GM19099 (cell line): Measurements from ENCODE around the gene PEA15.
A peak's percentile ranks its signal among the peaks of the same experiment; 100 is the strongest.

Experiments
- POLR2A ChIP-seq: IDR thresholded peaks from 3 replicates; pipeline ENCODE4 v1.6.1; 2011; ENCODE audit warnings: low read depth; ENCODE audit not compliant: insufficient read length; ENCODE audit errors: extremely low read depth

PEA15 gene

DNA sequence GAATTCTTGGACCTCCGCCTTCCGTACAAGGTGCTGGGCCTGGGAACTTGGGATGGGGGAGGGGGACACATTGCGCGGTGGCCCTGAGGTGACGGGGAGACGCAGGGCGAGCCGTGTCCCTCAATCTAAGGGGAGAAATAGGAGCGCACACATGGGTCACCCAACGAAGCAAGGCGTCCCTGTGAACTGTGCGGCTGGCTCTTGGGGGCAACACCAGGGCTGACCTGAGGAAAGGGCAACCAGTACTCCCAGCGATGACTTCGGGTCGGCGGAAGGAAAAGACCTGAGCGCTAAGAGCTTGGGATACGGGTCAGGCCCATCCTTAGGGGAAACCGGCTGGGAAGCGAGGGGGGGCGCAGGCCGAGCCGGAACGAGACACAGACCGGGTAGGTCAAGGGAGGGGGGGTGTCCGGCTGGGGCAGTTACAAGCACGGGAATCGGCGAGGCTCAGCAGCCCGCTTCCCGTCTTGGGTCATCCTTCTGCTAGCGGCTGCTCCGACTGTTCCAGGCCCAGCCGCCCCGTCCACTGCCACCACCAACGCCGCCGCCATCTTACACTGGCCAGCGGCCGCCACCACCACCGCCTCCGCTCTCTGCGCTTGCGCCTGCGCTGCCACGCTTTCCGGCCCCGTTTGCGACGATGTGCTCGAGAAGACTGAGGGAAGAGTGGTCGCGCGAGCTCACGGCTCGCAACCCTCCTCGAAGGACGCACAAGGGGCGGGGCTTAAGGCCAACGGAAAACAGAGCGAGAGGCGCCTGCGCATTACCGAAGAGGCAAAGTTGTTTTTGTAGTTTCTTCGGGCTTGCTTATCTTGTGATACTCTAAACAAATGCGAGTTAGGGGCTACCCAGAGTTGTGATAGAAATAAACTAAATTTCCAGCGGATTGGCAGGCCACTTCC is 57.0 kb downstream of the PEA15 start, which contains the start of gene DCAF8:
DCAF8 (minus strand) TSS at position 657 of the 902 bp plus-strand sequence. CDS start 18,541 bp downstream, outside the sequence.
- peak; percentile 94 for TF ChIP-seq POLR2A

DNA sequence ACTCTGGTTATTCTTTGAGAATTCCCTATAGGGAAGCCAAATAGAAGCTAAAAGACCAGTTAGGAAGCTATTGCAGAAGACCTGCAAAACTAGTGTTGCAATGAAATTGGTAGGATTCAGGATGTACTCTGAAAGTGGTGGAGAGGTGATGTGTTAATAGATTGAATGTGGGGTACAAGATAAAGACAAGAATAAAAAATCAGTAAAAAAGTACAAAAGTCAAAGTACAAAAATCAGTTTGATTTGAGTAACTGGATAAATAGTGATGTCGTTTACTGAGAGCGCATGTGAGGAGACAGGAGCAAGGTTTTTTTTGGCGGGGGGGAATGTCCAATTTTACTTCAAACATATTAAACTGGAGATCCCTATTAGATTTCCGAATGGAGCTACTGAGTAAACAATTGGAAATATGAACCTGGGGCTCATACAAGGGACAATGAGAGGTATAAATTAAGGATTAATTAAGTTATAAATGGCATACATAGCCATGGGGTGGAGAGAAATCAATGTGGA is 59.7 kb downstream of the PEA15 start:
- no peak for TF ChIP-seq POLR2A
